Stimulated activated CD8-positive, alpha-beta memory T cell treated with anti-CD3 and anti-CD28 coated beads, Interleukin-15, amount 100 ng/mL, for 1 hour (primary cell): ENCODE data around the gene INO80D.
"Not testable (repeated sequence)": the region's sequence is repeated elsewhere in the genome, so short reads cannot be mapped to it uniquely, and the experiment has no call there.

Source experiments
- DNase-seq: peaks from one replicate; pipeline ENCODE4 v3.0.0-alpha.2; 2020; ENCODE audit warnings: low read depth

Gene INO80D, protein sequence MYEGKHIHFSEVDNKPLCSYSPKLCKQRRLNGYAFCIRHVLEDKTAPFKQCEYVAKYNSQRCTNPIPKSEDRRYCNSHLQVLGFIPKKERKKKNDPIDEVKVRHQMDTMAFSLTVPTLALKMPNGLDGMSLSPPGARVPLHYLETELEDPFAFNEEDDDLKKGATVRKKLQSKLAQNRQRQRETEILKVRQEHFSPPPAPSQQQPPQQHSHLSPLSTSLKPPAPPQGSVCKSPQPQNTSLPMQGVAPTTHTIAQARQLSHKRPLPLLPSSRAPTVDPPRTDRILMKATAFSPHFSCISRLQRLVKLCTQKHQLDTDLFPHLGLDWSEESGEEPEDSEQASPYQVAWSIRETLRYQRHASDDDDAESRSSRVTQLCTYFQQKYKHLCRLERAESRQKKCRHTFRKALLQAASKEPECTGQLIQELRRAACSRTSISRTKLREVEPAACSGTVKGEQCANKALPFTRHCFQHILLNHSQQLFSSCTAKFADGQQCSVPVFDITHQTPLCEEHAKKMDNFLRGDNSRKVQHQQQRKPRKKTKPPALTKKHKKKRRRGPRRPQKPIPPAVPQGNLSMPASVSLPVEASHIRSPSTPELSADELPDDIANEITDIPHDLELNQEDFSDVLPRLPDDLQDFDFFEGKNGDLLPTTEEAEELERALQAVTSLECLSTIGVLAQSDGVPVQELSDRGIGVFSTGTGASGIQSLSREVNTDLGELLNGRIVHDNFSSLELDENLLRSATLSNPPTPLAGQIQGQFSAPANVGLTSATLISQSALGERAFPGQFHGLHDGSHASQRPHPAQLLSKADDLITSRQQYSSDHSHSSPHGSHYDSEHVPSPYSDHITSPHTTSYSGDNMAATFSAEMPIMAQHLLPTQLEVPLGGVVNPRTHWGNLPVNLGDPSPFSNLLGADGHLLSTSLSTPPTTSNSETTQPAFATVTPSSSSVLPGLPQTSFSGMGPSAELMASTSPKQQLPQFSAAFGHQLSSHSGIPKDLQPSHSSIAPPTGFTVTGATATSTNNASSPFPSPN

DNA sequence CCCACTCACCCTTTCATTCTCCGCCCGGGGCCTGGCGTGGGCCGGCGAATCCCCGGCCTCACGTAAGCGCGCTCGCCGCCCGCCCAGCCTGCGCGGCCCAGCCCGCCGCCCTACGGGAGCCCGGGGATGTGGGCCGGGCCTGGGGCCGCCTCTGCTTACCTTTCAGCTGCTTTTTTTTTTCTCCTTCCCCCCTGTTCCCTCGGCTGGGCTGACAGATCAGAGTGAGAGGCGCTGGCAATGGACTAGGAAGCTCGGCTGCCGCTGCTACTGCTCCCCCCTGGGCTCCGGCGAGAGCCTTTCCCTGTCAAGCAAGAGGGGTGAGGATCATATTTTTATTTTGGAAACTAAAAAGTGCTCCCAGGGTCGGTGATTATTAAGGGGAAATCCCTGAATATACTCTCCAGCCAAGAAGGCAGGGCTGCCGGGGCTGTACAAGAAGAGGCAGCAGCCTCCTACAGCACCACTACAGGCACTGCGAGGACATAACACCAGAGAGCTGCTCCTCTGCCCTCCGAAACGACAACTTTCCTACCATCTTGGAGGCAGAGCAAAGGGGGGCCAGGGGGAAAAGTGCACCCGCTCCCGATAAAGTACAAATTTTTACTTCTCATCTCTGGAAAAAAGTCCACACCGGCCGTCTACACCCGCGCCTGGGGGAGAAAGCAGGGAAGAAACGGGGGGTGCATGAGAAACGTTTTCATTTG is at the start of gene INO80D:
Gene INO80D (minus strand): TSS at position 433 of the 704 bp plus-strand sequence. CDS start 23,158 bp downstream, outside the sequence.
- peak; percentile 50 for DNase-seq

DNA sequence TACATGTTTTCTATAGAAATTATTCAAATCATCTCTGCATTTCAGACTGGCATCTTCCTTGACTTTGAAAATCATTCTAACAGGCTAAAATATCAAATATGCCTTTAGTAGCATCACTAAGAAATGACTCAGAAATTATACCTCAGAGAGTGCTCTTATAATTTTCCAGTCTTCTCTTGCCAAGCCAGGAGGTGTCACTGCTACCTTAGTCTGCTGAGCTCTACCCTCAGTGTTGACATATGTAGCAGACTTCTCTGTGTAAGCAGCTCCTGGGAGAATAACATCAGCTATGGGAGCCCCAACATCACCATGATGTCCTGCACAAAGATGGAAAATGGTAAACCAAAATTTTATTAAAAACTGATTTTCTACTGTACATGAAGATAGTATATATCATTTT is 41.7 kb upstream of the INO80D start:
- no peak for DNase-seq

DNA sequence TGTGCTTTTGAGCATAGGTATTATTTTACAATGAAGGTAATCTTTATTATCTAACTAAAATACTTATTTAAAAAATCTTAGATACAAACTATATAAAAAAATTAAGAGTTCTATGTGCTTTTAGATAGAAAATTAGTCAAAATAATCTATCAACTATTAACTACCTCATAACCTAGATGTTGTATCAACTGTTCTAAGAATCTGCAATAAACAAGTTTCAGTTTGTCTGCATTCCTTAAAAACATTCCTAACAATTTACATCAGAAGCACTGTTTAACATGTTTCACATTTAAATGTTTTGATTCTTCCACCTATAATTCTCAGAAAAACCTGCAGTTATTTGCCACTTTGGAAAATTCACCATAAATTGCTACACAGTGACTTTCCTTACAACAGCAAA is 39.9 kb upstream of the INO80D start:
- no peak for DNase-seq

DNA sequence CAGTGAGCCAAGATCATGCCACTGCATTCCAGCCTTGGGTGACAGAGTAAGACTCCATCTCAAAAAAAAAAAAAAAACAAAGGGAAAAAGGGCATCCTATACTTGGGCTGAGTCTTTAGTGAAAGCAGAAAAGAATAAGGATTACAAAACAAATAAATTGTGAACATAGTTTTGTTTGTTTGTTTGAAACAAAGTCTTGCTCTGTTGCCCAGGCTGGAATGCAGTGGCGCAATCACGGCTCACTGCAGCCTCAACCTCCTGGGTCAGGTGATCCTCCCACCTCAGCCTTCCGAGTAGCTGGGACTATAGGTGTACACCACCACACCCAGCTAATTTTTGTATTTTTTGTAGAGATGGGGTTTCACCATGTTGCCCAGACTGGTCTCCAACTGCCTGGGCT is 36.6 kb upstream of the INO80D start:
- not testable (repeated sequence) for DNase-seq

DNA sequence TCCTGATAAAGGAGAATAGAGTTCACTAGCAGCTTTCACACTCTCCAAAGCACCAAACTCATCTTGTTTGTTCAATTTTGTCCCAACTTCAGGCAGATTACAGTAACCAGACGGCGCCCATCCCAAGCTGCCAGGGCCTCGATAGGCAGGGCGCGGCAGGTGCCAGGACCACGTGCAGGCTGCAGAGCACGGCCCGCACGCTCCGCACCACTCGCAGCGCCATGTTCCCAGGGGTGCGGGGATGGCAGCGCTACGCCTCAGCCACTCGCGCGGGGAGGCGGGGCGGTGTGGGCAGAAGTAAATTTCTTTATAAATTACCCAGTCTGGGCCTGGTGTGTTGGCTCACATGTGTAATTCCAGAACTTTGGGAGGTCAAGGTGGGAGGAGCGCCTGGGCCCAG is 30.3 kb upstream of the INO80D start:
- DNase-seq = no peak

DNA sequence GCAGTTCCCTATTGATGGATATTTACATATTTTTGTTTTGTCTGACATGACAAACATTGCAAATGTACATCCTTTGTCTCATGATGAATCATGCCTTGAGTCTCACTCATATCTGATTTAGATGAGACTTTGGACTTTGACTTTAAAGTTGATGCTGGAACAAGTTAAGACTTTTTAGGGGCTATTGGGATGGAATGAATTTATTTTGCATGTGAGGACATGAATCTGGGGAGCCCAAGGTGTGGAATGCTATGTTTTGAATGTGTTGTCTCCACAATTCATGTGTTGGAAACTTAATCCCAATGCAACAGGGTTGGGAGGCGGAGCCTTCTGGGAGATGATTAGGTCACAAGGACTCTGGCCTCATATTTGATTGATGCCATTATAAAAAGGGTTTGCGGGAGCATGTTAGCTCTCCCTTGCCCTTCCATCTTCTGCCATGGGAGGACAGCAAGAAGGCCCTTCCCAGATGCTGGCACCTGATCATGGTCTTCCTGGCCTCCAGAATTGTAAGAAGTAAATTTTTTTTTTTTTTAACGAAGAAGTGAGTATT is 29.1 kb upstream of the INO80D start:
- no peak for DNase-seq

DNA sequence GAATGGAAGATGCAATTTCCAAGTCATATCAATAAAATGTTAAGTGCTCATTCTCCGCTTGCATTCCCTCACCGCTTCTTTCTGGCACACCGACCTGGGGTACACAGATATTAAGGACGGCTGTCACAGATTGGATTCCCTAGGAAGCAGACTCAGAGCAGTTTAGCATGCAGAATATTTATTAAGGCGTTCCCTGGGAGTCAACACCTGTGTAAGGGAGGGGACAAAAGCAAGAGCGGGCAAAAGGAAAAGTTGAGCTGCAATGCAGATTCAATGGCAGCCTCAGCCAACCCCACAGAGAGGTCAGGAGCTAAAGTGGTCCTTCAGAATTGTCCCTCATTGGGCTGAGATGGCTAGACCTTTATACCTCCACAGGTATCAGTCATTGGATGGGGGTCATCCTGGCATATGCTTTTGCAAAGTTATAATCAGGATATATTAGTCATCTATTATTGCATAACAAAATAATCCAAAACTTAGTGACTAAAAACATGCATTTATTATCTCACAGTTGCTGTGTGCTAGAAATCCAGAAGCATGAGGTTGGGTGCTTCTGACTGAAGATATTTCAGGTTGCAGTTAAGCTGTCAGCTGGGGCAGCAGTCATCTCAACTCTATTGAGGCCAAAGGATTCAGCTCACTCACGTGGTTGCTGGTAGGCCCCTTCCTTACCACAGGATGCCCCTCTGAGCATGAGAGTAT is 27.0 kb upstream of the INO80D start:
- no peak for DNase-seq

DNA sequence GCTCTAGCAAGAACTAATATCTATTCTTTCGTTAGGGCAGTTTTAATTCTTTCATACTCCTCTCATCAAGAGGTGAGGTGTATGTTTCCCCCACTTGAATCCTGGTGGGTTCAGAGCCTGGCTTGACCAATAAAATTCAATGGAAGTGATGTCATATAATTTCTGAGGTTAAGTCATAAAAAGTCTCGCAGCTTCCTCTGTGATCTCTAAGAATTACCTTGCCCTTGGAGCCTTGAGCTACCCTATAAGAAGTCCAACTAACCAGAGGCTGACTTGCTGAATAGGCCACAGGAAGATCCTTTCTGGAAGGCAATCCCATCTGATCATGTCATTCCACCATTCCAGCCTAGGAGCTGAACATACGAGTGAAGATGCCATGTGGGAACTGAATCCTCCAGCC is 26.1 kb upstream of the INO80D start:
- no peak for DNase-seq

DNA sequence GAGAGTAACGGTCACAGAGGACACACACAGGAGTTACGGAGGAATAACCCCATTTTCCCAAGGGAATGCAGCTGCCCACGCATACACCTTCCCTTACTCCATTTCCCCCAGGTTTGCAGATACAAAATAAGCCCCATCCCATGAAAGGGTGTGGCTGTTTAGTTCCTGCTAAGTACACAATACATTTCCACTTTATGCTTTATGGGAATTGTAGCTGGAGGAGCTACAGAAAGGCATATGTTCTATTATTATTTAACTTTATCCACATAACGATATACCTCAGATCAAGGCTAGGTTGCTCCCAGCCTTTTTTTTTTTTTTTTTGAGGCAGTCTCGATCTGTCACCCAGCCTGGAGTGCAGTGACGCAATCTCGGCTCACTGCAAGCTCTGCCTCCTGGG is 22.7 kb upstream of the INO80D start:
- DNase-seq = no peak

DNA sequence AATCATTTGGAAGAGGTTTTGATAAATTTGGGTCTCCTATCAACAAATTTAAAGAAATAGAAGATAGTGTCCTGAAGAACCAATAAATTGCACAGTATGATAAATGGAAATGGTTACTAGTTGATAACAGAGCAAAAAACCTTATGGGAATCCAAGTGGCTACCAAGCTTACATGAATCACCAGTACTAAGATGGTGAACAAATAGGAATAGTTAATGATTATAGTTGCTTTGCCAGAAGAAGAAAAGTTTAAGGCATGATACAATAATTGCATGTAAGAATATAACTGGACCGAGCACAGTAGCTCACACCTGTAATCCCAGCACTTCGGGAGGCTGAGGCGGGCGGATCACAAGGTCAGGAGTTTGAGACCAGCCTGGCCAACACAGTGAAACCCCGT is 19.6 kb upstream of the INO80D start:
- no peak for DNase-seq

DNA sequence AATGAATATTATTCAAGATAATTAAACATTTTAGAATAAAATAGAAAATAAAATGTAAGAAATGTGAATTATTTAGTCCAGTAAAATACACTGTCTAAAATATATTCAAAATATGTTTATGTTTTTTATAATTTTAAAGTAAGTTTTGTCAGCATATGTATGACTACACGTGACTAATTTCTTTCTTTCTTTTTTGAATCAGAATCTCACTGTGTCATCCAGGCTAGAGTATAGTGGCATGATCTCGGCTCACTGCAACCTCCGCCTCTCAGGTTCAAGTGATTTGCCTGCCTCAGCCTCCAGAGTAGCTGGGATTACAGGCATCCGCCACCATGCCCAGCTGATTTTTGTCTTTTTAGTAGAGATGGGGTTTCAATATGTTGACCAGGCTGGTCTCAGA is 19.1 kb upstream of the INO80D start:
- no peak for DNase-seq

DNA sequence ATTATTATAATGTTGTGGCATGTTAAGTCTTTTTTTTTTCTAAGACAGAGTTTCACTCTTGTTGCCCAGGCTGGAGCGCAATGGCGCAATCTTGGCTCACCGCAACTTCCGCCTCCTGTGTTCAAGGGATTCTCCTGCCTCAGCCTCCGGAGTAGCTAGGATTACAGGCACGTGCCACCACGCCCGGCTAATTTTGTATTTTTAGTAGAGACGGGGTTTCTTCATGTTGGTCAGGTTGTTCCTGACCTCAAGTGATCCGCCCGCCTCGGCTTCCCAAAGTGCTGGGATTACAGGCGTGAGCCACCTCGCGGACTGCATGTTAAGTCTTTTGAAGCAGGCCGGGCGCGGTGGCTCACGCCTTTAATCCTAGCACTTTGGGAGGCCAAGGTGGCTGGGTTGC is 12.9 kb upstream of the INO80D start:
- not testable (repeated sequence) for DNase-seq

DNA sequence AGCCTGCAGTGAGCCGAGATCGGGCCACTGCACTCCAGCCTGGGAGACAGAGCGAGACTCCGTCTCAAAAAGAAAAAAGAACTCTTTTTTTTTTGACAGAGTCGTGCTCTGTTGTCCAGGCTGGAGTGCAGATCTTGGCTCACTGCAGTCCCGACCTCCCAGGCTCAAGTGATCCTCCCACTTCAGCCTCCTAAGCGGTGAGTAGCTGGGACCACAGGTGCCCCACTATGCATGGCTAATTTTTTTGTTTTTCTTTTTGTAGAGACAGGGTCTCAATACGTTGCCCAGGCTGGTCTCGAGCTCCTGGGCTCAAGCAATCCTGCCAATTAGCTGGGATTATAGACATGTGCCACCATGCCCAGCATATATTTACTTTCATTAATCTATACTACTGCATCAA is 12.5 kb upstream of the INO80D start:
- no peak for DNase-seq

DNA sequence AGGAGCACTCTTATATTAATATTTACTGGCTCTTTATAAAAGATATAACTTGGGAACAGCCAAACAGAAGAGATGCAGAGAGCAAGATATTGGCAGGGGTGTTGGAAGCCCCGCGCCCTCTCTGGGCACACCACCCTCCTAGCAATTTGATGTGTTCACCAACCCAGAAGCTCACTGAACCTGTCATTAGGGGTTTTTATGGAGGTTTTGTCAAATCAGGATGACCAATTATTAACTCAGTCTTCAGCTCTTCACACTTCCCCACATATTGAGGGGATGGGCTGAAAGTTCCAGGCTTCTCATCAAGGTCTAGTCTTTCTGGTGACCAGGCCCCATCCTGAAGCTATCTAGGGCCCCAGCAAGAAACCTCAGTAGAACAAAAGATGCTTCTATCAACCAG is 10.9 kb upstream of the INO80D start:
- no peak for DNase-seq

DNA sequence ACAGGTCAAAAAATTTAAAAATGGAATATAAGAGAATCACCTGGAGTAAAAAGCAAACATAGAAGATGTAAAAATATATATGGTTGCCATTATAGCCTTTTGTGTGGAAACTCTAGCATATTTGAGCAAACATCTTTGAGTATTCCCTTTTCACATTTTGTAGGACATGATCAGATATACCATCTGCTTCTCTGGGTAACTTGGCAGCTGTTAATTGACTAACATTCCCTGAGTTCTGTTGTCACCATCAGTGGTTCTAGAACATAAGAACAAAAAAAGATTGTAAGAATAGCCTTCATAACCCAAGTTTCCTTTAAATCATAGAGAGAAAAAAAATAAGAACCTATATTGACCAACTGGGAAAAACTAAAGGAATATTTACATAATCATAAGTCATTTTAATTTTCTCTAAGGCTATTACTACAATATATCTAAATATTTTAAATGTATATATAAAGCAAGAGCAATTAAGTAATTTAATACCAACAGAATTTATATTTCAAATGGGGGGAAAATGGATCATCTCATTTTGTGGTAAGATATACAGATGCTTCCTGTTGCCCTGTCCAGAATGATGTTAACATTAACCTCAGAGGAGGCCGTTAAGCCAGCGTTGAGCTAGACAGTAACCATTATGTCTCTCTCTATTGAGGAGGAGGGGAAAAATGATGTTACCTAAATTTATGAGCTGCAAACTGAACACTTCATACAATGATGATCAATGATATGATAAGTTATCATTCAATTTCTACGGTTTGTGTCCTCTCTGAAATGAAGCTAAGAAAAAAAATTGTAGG is 9.8 kb upstream of the INO80D start:
- no peak for DNase-seq

DNA sequence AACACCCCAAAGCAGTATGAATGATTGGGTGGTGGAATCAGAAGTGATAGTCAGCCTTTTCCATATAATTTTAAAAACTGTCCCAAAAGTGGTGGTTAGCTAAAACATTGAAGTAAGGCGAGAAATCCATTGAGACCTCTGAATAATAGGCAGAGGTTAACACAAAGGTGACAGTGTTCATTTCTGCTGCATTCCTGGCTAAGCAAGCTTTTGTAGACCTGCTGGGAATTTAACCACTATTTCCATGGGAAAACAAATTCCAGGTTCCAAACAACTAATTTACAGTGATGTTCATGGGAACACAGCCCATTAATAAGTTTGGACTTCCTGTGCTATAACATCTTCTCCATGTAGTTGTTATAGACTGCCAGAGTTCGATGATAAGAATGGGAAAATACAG is 6.3 kb upstream of the INO80D start:
- DNase-seq = no peak

DNA sequence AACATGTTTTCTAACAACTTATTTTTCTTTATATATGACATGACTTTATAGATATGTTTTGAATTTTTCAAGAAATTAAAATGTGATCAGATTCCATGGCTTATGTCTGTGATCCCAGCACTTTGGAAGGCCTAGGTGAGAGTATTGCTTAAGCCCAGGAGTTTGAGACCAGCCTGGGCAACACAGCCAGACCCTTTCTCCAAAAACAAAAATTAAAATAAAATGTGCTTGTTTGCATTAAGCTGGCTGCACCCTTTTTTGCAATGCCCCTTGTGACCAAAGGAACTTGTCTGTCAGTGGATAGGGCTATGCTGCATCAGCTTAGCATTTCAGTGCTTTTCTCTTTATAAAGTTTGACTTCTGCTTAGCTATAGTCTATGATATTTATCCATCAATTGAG is 2.3 kb upstream of the INO80D start:
- no peak for DNase-seq

DNA sequence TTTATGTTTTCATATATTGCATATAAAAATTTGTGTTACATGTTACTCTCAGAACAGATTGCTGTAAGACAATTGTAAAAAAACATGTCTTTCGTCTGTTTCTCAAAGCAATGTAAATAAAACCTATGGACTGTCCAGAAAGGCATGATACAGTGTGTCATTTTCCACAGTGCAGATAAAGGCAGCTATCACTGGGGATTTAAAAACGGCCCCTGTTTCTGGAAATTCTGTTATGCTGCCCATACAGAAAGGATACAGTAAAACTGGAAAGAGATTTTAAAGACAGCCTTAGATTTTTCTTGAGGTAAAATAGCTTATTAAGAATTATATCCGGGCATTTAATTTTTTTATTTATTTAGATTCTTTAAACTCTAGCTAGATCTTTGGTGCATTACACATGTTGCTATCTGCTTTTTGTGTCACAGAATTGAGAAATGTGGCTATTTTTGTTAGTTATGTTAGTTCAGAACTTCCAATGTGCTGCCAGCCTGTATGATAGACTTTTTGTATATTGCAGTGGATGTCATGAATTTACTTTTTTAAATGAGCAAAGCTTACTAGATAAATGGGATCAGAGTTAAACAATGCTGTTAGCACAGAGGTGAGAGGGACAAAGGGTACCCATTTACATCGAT is 859 bp upstream of the INO80D start:
- no peak for DNase-seq

DNA sequence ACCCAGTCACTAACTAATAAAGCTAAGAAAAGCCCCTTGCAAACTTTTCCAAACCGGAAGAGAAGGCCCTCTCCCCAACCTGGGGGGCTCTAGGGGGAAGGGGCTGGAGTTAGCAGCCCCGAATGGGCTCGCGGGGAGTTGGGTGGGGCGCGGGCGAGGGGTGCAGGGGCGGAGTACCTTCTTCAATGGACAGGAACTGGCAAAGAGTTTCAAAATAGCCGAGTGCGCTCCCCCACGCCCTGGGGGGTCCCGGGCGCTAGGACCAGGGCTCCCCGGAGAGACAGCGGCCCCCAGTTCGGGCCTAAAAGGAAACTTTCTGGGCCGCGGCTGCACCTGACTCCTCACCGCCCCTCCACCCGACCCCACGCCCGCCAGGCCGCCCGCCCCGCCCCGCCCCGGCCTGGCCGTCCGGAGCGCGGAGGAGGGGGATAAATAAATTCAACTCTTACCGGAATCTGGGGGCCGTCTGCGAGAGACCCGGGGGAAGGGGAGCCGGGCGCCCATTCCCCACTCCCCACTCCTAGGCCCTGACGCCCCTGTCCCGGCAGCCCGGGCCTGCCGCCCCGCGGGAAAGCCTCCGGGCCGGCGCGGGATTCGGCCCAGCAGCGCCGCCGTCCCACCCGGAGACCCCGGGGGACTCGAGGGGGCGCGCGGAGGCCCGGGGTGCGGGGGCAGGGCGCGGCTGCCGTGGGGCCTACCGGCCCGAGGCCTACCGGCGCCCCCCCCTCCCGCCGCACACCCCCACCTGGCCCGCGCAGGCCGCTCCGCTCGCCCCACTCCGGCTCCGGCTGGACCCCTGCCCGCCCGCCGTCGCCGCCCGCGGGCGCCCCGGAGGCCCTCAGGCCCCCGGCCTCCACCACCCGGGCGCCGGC is 868 bp downstream of the INO80D start:
- peak; percentile 14 for DNase-seq
